ENCODE measurements around the gene AMD1. TPM values are rescaled to one million over a fixed set of nuclear protein-coding genes. Genes with fewer than 3 reads are reported as not detected.
A peak's percentile ranks its signal among the peaks of the same experiment; 100 is the strongest.

AMD1 gene
- total and polyA plus RNA-seq, 9 of the 15 experiments (the other 6 are each of a cell fraction or from before 2014, with no cell fraction given), result 60.0 to 151 (median 85.6) TPM

GRCh38 chr6:110897433-110897832 lies 22.8 kb downstream of the AMD1 start (continued):
- TF ChIP-seq ZNF740 (CRISPR knock-in tag; IDR thresholded peaks at IDR 0.05) (no peak), ZNF740 (tag; IDR thresholded peaks at IDR 0.05) (no peak), ARID1B (IDR thresholded peaks at IDR 0.05) (peak; percentile 47; the same call in 1 of the 2 replicates), YY1 (IDR thresholded peaks at IDR 0.05; ENCODE audit: borderline replicate concordance in 1 of 3, control insufficient read depth in 1 of 3, extremely low read depth in 1 of 3, insufficient read depth in 3 of 3, insufficient read length in 1 of 3, insufficient replicate concordance in 2 of 3, low read depth in 1 of 3, low read length in 2 of 3) (peak in 1 of 3 experiments; percentile 38), IRF2 (CRISPR knock-in tag; IDR thresholded peaks at IDR 0.05) (no peak), GABPB1 (CRISPR knock-in tag; IDR thresholded peaks at IDR 0.05) (no peak), ZNF318 (IDR thresholded peaks at IDR 0.05; ENCODE audit: borderline replicate concordance in 1 of 2, low read depth in 1 of 2) (no peak)
